ENCODE results near the gene TMEM187.

- TF ChIP-seq CTCF (IDR thresholded peaks at IDR 0.05) (no peak), ZFX (IDR thresholded peaks at IDR 0.05; ENCODE audit: borderline replicate concordance) (no peak)
Observed at GRCh38 chrX:154027022-154027402, 54.5 kb downstream of the TMEM187 start.

All from 22Rv1 (cell line).